GM10847 (cell line): Measurements from ENCODE around the gene TUBB6.

Source experiments
- POLR2A ChIP-seq: IDR thresholded peaks from 2 replicates; pipeline ENCODE4 v1.6.1; 2011; ENCODE audit not compliant: insufficient read length; ENCODE audit errors: extremely low read depth

Gene TUBB6

DNA sequence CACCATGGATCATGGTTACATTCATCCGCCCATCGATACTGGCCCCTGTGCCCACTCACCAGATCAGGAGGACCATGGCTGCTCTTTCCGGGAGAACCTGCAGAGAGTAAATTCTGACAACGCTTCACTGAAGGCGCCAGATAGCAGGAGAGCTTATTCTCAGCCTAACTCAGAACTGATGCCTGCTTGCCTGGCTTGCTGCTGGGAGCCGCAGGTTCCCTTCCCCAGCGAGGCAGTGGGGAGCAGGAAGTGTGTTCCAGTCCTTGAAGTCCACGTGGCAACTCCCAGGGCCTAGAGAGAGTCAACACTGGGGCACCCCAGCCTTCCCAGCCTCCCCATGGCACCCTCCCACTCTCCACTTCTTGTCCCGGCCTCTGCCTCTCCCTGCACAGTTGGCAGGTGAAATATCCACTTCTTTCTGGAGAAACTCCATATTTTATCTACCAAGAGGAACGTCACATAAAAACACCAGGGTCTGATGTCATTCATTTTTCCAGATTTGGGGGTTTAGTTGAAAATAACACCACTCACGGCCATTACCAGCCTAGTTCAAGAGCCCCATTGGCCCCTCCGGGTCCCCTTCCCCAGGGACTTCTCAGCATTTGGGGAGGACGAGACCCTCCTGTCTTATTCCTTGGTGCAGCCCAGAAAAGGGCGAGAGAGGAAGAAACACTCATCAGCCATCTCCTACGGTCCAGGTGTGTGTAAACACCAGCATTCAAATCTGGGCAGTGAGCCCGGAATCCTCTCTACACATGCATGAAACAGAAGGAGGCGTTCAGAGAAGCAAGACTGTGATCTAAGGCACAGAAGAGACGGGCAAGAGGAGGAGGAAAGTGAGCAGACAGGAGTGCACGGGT is 3.5 kb upstream of the TUBB6 start:
- no peak for TF ChIP-seq POLR2A

DNA sequence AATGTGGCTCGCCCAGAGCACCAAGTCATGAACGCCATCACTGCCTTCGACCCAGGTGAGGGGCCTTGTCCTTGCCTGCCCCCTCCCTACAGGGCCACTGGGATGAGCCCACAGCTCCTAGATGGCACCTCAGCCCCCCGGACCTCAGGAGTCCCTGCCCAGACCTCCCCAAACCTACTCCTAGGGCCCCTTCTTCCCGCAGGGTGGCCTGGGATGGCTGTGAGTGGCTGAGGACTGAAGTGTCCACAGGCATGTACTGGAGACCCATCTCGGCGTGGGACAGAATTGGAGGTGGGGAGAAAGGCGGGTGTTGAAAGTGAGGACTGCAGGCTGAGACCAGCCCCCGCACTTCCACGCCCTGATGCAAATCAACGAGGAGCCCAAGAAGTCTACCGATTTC is 2.8 kb upstream of the TUBB6 start:
- no peak for TF ChIP-seq POLR2A

DNA sequence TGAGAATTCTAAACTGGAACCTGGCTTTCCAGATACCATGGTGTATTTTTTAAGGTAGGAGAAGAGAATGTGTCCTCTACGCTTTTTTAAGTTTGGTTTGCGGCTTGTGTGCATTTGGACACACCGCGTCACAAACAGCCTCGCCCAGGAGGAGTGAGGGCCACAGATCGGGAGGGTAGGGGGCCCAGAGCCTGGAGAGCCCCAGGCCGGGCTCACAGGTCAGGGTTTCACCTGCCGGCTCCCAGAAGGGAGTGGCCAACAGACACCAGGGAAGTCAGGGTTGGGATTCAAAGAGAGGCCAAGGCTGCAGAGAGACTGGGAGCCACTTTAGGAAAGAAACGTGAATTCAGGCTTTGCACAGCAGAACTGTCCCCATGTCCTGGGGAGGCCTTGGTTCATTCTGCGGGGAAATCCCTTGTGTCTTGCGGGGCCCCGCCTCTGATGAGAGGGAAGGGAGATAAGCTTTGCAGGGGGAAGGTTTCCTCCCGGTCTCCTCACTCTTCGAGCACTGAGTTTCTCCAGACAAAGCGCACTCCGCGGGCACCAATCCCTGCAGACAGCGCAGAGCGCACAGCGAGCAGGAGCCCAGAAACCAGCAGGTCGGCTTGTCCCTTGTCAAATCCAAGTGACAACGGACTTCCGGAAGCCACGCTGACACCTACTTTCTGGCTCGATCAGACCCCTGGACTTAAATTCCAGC is 2.0 kb upstream of the TUBB6 start:
- TF ChIP-seq POLR2A = no peak

DNA sequence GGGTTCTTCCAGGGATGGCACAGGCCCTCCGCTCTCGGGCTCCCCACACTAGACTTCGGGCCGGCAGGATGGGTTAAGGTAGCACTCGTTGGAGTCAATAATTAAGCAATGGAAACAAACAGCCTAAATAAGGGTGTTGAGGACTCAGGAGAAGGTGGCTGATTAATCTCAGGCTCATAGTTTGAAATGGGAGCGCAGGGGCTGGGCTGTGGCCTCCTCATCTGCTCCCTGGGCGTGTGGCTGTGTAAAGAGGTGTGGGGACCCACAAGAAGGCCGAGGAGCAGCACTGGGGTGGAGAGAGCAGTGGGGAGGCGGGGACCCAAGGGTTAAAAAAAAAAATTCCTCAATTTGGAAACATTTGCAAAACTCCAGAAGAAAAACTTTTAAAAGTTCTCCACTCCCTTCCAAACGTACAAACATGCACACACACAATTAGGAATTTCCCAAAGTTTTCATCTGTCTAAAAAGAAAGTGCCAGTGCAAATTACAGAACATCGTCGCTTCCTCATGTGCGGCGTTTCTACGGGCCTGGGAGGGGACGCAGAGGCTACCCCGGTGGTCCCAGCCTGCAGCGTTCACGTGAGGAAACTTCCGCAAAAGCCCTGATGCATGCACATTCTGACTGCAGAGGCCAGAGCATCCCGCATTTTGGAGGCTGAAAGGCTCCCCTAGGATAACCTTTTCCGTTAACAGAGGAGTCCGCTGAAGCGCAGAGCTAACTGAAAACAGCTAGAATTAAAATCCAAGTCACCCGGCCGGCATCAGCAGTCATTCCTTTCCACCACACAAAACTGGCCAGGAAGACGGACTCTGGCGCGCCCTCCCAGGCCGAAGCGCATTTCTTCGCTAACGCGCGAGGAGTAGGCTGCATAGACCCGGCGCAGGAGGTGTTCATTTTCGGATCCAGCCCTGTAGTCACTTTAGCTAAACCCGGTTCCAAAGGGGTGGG is 1.0 kb upstream of the TUBB6 start:
- no peak for TF ChIP-seq POLR2A

GRCh38 chr18:12308386-12309100 is 502 bp downstream of the TUBB6 start:
- TF ChIP-seq POLR2A = no peak

GRCh38 chr18:12309683-12310198 is 1.7 kb downstream of the TUBB6 start:
- no peak for TF ChIP-seq POLR2A

GRCh38 chr18:12310762-12311161 is 2.7 kb downstream of the TUBB6 start:
- TF ChIP-seq POLR2A = no peak

DNA sequence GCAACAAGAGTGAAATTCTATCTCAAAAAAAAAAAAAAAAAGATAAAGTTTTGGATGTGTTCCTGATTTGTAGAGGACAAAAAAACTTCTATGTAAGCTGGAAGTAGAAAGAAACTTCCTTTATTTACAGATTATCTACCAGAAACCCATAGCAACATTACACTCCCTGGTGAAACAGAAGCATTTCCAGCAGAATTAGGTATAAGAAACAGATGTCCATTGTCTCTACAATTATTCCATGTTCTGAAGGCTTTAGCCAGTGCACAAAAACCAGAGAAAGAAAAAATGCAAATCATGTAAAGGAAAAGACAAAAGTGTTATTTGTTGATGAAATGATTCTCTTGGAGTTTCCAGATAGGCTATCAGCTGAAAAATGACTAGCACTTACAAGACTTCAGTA is 4.9 kb downstream of the TUBB6 start:
- TF ChIP-seq POLR2A = no peak

GRCh38 chr18:12313530-12314245 is 5.6 kb downstream of the TUBB6 start:
- TF ChIP-seq POLR2A = no peak

- TF ChIP-seq POLR2A = no peak
These were observed 6.7 kb downstream of the TUBB6 start for GRCh38 chr18:12314591-12315305.

DNA sequence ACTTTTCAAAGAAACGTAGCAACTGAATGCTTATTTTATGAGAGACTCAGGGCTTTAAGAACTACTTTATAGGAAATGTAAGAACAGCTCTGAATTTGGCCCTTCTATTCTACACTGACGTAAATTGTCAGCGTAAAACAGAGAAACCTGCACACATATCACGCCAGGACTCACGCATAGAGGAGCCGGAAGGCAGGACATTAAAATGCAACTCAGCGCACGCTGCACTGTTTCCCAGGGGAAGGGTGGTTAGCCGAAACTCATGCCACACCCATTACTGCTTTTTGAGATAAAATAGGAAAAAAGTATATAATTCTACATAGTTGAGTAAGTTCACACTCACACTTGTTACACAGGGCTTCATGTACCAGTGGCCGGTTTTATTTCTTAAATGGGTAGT is 7.4 kb downstream of the TUBB6 start:
- TF ChIP-seq POLR2A = no peak

DNA sequence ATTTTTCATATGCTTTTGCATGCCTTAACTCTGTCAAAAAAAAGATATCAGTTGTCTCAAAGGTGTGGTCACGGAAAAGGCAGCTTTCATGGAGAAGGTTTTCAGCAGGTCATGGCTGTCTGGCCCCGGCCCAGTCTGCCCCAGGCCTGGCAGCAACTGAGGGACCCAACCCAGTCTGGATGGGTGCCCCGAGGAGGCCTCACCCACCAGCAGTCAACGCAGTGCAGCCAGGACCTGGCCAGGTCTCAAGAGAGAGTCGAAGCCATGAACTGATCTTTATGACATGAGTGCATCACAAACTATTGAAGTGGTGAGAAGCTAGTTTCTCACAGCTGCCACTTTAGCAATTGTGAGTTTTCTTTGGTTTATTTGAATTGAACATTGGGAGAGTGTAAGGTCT is 7.9 kb downstream of the TUBB6 start:
- no peak for TF ChIP-seq POLR2A

DNA sequence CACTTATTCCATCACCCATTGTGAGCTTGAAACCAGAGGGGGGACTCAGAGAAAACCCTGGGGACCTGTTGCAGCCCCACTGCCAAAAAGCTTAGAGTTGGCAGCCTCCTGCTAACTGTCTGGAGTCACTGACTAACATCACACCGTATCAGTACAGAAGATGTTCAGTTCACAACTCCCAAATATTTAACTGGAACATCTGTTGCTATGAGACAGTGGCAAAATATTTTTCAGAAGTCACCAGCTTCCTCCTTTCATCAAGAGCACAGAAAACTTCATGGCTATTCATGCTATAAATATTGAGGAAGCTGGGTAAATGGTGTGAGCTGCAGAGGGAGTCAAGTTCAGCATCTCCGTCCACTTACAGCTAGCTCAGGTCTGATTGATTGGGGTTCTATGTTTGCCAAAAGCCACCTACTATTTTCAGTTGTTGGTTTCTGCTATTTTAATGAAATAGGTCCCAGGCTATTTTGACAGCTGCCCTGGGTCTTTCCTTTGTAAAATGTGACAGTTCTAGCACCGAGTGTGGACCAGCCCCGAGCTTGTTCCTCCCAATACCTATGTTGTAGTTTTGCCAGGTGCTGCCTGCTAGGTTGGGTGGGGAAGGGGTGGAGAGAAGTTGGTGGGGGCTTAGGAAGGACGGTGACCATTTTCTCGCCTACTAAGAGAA is 9.8 kb downstream of the TUBB6 start:
- no peak for TF ChIP-seq POLR2A
